ENCODE data around the gene TTLL3. TPM values are rescaled to one million over a fixed set of nuclear protein-coding genes. Genes with fewer than 3 reads are reported as not detected.
A peak's percentile ranks its signal among the peaks of the same experiment; 100 is the strongest.

The TTLL3 gene
- total RNA-seq, 2 donors from 2014 or later = 24.1 to 88.0 TPM

- Histone ChIP-seq H3K27ac (no peak overlapping the region), H3K27me3 (no peaks in the 10 kb centered on the region), H3K9me3 (no peaks in the 10 kb centered on the region), H3K36me3 (replicated peaks in 1 of 2; ENCODE audit: insufficient read depth in 1 of 2, low read depth in 2 of 2) (peaks cover 4 to 6% of the 10 kb centered on the region in 2 donors), H3K4me3 (no peak overlapping the region), H3K4me1 (peaks cover 12% of the 10 kb centered on the region)
- WGBS, 2 donors = 89 to 94% methylated on average over 6 of the region's 6 CpGs
- DNase-seq (no peak), ATAC-seq (no peak)
- TF ChIP-seq CTCF (IDR thresholded peaks at IDR 0.05) (no peak), POLR2A (IDR thresholded peaks at IDR 0.05) (no peak)
- intact Hi-C loops (cut with DNase I) = no loop called here
Measured at GRCh38 chr3:9787714-9788113, 22.3 kb upstream of the TTLL3 start.

- ATAC-seq (no peak), DNase-seq (no peak)
- no peak overlapping the region for H3K27ac ChIP-seq
- no peaks in the 10 kb centered on the region for H3K9me3 ChIP-seq
- intact Hi-C loops (cut with DNase I) = no loop called here
- no peaks in the 10 kb centered on the region for H3K36me3 ChIP-seq (replicated peaks in 1 of 2; ENCODE audit: insufficient read depth in 1 of 2, low read depth in 2 of 2)
- no peaks in the 10 kb centered on the region for H3K27me3 ChIP-seq
- H3K4me3 ChIP-seq = no peak overlapping the region
- H3K4me1 ChIP-seq = peaks cover 31% of the 10 kb centered on the region
- no peak for TF ChIP-seq CTCF (IDR thresholded peaks at IDR 0.05)
- no peak for TF ChIP-seq POLR2A (IDR thresholded peaks at IDR 0.05)
- WGBS, 2 donors = 82 to 100% methylated on average over 1 to 10 of the region's 11 CpGs
Measured at GRCh38 chr3:9791127-9791526, 18.9 kb upstream of the TTLL3 start.

GRCh38 chr3:9791790-9792404 lies 18.2 kb upstream of the TTLL3 start:
- peak overlapping the region; percentile 75 to 96 (median 91) for H3K27ac ChIP-seq
- no peak for DNase-seq
- no peaks in the 10 kb centered on the region for H3K27me3 ChIP-seq
- no peak for TF ChIP-seq CTCF (IDR thresholded peaks at IDR 0.05)
- peak in 2 of 3 donors; percentile 48 to 52 for TF ChIP-seq POLR2A (IDR thresholded peaks at IDR 0.05)
- peaks cover 31% of the 10 kb centered on the region for H3K4me1 ChIP-seq
- peak overlapping the region; percentile 66 to 96 for H3K4me3 ChIP-seq
- H3K9me3 ChIP-seq = no peaks in the 10 kb centered on the region
- ATAC-seq = no peak
- no peaks in the 10 kb centered on the region for H3K36me3 ChIP-seq (replicated peaks in 1 of 2; ENCODE audit: insufficient read depth in 1 of 2, low read depth in 2 of 2)
- WGBS, 2 donors = 15 to 26% methylated on average over 8 to 14 of the region's 14 CpGs
- intact Hi-C loops (cut with DNase I) = no loop called here

- WGBS, 2 donors = 0 to 2% methylated on average over 27 to 63 of the region's 65 CpGs
- ATAC-seq (peak; percentile 95), DNase-seq (peak; percentile 90 to 93 (median 90))
- peak within 1 kb of the TSS; percentile 66 to 96 for H3K4me3 ChIP-seq
- peaks cover 31% of the 10 kb centered on the region for H3K4me1 ChIP-seq
- no peaks in the 10 kb centered on the region for H3K27me3 ChIP-seq
- TF ChIP-seq POLR2A (IDR thresholded peaks at IDR 0.05) = peak; percentile 37 to 74 (median 71)
- peak in 4 of 7 experiments; percentile 37 to 42 (median 39) for TF ChIP-seq CTCF (IDR thresholded peaks at IDR 0.05)
- intact Hi-C loops (cut with DNase I) = no loop called here
- H3K27ac ChIP-seq = peak within 1 kb of the TSS; percentile 75 to 96 (median 91)
- H3K36me3 ChIP-seq (replicated peaks in 1 of 2; ENCODE audit: insufficient read depth in 1 of 2, low read depth in 2 of 2) = peaks cover 0 to 5% of the 10 kb centered on the region in 2 donors
- no peaks in the 10 kb centered on the region for H3K9me3 ChIP-seq
Measured at GRCh38 chr3:9792405-9793160, 17.5 kb upstream of the TTLL3 start, which contains the start of the genes ARPC4 and TADA3. Gene ARPC4 (plus strand): TSS chr3:9793082. CDS start chr3:9793122, 40 bp downstream. Gene TADA3 (minus strand): TSS chr3:9792473. CDS start chr3:9791466, 1,007 bp downstream.

Data from body of pancreas (tissue), 4 donors.